HepG2 (cell line): Measurements from ENCODE around the gene B4GALT2. TPM values are rescaled to one million over a fixed set of nuclear protein-coding genes. Genes with fewer than 3 reads are reported as not detected.

Experiments used
- BCL3 ChIP-seq: sonication (generic); formaldehyde crosslinking; IDR thresholded peaks from 2 replicates; pipeline ENCODE4 v1.5.1; 2020; ENCODE audit warnings: mild to moderate bottlenecking, missing genetic modification reagents, moderate library complexity
- E2F5 ChIP-seq: sonication (generic); formaldehyde crosslinking; conservative IDR thresholded peaks from 2 replicates; pipeline ENCODE4 v1.4.0; 2020; ENCODE audit warnings: missing genetic modification reagents
- FOXJ3 ChIP-seq: sonication (generic); formaldehyde crosslinking; IDR thresholded peaks from 2 replicates; pipeline ENCODE4 v1.4.0; 2020; ENCODE audit warnings: missing genetic modification reagents, mild to moderate bottlenecking, borderline replicate concordance
- GABPA ChIP-seq, 2 experiments: IDR thresholded peaks; 2 replicates each; pipeline ENCODE4 v1.6.1; 2011 to 2016; ENCODE audit warnings: low read depth in 2 of 2, low read length in 1 of 2, missing biosample characterization in 1 of 2, missing genetic modification characterization in 1 of 2
- PCBP1 ChIP-seq: fragments of 200-400 bp; formaldehyde crosslinking; IDR thresholded peaks from 2 replicates; pipeline ENCODE4 v1.6.1; 2017; ENCODE audit warnings: mild to moderate bottlenecking, low read depth, low read length, borderline replicate concordance
- RBM39 ChIP-seq: fragments of 200-400 bp; formaldehyde crosslinking; IDR thresholded peaks from one replicate; pipeline ENCODE4 v1.6.1; 2018; ENCODE audit warnings: antibody characterized with exemption, mild to moderate bottlenecking, low read depth, low read length; ENCODE audit not compliant: poor library complexity, severe bottlenecking
- SNAPC2 ChIP-seq: sonication (generic); formaldehyde crosslinking; IDR thresholded peaks from 2 replicates; pipeline ENCODE4 v1.8.1; 2022; ENCODE audit warnings: mild to moderate bottlenecking, missing genetic modification reagents
- TBL1XR1 ChIP-seq: fragments of 150-350 bp; IDR thresholded peaks from 2 replicates; pipeline ENCODE4 v1.6.1; 2014; ENCODE audit warnings: borderline replicate concordance, low read length; ENCODE audit not compliant: partially characterized antibody
- ZNF687 ChIP-seq: sonication (generic); formaldehyde crosslinking; IDR thresholded peaks from 2 replicates; pipeline ENCODE4 v1.5.1; 2020; ENCODE audit warnings: mild to moderate bottlenecking, missing genetic modification reagents, moderate library complexity
- ZNF777 ChIP-seq: sonication (generic); formaldehyde crosslinking; IDR thresholded peaks from 2 replicates; pipeline ENCODE4 v1.4.0; 2020; ENCODE audit warnings: missing genetic modification reagents
- ZNF883 ChIP-seq: sonication (generic); formaldehyde crosslinking; IDR thresholded peaks from 2 replicates; pipeline ENCODE4 v1.5.1; 2020; ENCODE audit warnings: mild to moderate bottlenecking, missing genetic modification reagents; ENCODE audit errors: not compliant biosample characterization
- ZNF891 ChIP-seq: sonication (generic); formaldehyde crosslinking; IDR thresholded peaks from 2 replicates; pipeline ENCODE4 v1.5.0; 2020; ENCODE audit warnings: mild to moderate bottlenecking, missing genetic modification reagents
- polyA plus RNA-seq, 8 experiments: library from polyadenylated mRNA; depleted of rRNA in 3 of 8; stranded (reverse) in 7 of 8; unstranded in 1 of 8; fragments of >200 nt; fragmentation: Illumina TruSeq in 4 of 8; extraction: Trizol in 4 of 8; gene quantifications; 2 replicates each; pipeline versions ENCODE4 v1.2.1 to v1.2.3, GENCODE V29; 2011 to 2016; ENCODE audit warnings: low read depth in 4 of 8, missing spikeins in 1 of 8, mixed read lengths in 1 of 8; ENCODE audit not compliant: insufficient read depth in 1 of 8
- total RNA-seq, 5 experiments: library from RNA; depleted of rRNA; stranded (reverse); fragments of >200 nt; fragmentation: Illumina TruSeq; extraction: Trizol; gene quantifications; 2 replicates each; pipeline ENCODE4 v1.2.3, GENCODE V29; 2016; ENCODE audit warnings: low read depth in 1 of 5
- TF ChIP-seq, protein P1 (sequence below): sonication (generic); formaldehyde crosslinking; IDR thresholded peaks from 2 replicates; pipeline ENCODE4 v1.4.0; 2020; ENCODE audit warnings: missing genetic modification reagents

Gene B4GALT2
- total and polyA plus RNA-seq, 2 of the 13 experiments (the other 11 are each of a cell fraction or from before 2014, with no cell fraction given), result 41.9 to 78.0 TPM

DNA sequence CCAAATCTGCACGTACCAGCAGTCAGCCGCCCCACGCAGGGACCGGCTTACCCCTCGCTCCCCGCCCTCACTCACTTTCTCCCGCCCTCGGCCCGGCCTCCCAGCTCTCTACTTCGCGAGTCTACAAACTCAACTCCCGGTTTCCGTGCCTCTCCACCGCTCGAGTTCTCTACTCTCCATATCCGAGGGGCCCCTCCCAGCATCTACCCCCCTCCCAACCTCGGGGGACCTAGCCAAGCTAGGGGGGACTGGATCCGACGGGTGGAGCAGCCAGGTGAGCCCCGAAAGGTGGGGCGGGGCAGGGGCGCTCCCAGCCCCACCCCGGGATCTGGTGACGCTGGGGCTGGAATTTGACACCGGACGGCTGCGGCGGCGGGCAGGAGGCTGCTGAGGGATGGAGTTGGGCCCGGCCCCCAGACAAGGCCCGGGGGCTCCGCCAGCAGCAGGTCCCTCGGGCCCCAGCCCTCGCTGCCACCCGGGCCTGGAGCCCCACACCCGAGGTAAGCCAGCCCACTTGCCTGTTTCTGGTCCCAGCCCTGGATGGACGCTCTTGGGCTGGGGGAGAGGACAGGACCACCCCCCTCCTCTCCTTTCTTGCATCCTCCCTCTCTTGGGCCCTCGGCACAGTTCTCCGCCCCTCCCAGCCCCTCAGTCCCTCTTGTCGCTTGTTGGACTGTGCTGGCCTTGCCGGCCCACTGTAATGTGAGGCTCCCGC lies 45.5 kb upstream of the B4GALT2 start, which contains the start of gene ARTN (continued):
- TF ChIP-seq PCBP1 (no peak), RBM39 (peak; percentile 43), BCL3 (CRISPR knock-in tag) (0 out of 2 replicates have a peak, but pooled peaks have one; percentile 14), ZNF891 (CRISPR knock-in tag) (0 out of 2 replicates have a peak, but pooled peaks have one; percentile 6), TBL1XR1 (no peak), E2F5 (CRISPR knock-in tag) (no peak), ZNF883 (CRISPR knock-in tag) (peak; percentile 1), SNAPC2 (CRISPR knock-in tag) (no peak), ZNF687 (CRISPR knock-in tag) (peak; percentile 38), GABPA (IDR thresholded peaks at IDR 0.05; ENCODE audit: low read depth, low read length) (no peak), GABPA (CRISPR knock-in tag; IDR thresholded peaks at IDR 0.05; ENCODE audit: low read depth) (no peak), ZNF777 (CRISPR knock-in tag) (peak; percentile 58; the same call in 1 of the 2 replicates), FOXJ3 (CRISPR knock-in tag) (no peak)
- TF ChIP-seq, protein P1, sequence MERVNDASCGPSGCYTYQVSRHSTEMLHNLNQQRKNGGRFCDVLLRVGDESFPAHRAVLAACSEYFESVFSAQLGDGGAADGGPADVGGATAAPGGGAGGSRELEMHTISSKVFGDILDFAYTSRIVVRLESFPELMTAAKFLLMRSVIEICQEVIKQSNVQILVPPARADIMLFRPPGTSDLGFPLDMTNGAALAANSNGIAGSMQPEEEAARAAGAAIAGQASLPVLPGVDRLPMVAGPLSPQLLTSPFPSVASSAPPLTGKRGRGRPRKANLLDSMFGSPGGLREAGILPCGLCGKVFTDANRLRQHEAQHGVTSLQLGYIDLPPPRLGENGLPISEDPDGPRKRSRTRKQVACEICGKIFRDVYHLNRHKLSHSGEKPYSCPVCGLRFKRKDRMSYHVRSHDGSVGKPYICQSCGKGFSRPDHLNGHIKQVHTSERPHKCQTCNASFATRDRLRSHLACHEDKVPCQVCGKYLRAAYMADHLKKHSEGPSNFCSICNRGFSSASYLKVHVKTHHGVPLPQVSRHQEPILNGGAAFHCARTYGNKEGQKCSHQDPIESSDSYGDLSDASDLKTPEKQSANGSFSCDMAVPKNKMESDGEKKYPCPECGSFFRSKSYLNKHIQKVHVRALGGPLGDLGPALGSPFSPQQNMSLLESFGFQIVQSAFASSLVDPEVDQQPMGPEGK (CRISPR knock-in tag), result peak; percentile 44; the same call in 1 of the 2 replicates
